SIG-M5 (cell line): Measurements from ENCODE around the gene PIM1.
"Not testable (repeated sequence)": the region's sequence is repeated elsewhere in the genome, so short reads cannot be mapped to it uniquely, and the experiment has no call there.

Source experiments
- DNase-seq: peaks from one replicate; lab custom pipeline; 2025; lab: John Stamatoyannopoulos, UW

Gene PIM1

DNA sequence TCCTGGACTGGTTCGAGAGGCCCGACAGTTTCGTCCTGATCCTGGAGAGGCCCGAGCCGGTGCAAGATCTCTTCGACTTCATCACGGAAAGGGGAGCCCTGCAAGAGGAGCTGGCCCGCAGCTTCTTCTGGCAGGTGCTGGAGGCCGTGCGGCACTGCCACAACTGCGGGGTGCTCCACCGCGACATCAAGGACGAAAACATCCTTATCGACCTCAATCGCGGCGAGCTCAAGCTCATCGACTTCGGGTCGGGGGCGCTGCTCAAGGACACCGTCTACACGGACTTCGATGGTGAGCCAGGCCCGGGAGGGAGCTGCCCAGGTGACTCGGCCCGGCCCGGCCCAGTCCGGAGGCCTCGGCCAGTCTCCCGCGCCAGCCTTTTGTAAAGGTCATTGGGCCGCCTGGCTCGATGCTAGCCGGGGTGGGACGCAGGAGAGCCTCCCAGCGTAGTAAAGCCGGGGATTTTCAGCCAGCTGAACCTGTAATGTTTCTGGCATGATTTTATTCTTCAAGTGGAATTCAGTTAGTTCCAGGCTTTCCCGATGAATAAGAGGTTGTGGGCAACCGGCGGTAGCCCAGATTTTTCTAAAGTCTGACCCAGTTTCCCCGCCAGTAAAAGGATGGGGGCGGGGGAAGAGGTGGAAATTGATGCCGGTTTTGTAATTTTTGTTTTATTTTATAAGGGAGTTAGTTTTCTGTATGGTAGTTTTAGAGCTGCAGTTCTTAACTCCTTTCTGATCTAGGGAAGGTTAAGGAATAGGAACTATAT is 1.4 kb downstream of the PIM1 start:
- no peak for DNase-seq

DNA sequence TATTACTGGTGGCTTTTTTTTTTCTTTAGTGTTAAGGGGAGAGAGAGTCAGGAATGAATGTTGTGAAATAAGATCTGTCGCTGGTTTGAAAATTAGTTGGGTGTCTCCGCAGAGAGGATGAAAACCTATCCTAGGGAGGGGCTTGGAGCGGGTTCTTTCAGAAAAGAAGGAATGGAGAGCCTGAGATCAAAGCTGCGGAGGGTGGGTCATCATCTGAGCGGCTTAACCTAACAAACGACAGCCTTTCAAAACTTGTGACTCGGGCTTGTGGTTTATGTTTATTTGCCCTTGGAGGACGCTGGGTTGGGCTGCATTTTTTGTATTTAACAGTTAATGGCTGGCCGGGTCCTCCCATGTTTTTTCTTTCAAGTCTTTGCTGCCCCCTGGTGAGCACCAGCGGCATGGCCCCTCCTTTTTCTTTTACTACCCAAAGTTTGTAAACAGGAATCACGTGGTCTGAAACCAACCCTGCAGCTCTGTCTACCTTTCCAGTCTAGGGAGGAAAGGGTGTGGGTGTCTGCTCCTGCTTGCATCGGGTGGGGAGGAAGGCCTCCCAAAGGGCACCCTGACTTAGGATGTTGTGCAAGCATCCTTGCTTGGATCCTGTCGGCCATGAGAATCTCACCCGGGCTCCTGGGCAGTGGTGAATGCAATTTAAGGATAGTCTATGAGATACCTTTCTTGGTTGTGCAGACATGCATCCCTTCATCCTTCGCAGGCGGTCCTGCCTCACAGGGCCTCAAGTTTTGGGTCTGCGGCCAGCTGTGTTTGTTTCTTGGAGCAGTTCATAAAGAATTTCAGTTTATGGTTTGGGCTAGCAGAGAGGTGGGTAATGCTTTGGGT is 2.2 kb downstream of the PIM1 start:
- DNase-seq = peak; percentile 42

DNA sequence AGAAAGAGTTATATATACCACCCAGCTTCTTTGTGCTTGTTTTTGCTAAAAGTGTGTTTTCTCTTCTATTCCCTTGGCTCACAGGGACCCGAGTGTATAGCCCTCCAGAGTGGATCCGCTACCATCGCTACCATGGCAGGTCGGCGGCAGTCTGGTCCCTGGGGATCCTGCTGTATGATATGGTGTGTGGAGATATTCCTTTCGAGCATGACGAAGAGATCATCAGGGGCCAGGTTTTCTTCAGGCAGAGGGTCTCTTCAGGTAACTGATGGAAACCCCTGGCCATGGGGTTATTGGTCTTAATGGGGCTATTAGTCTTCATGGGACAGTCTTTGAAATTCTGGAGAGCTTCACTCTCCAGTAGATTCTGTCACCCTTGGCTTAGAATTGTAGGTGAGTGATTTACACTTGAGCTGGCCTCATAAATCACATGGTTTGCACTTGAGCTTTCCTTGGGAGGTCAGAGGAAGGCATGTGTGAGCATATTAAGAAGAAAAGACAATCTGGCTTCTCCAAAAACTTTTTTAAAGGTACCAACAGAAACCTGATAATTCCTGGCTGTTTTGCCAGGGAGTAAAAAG is 3.0 kb downstream of the PIM1 start:
- no peak for DNase-seq

DNA sequence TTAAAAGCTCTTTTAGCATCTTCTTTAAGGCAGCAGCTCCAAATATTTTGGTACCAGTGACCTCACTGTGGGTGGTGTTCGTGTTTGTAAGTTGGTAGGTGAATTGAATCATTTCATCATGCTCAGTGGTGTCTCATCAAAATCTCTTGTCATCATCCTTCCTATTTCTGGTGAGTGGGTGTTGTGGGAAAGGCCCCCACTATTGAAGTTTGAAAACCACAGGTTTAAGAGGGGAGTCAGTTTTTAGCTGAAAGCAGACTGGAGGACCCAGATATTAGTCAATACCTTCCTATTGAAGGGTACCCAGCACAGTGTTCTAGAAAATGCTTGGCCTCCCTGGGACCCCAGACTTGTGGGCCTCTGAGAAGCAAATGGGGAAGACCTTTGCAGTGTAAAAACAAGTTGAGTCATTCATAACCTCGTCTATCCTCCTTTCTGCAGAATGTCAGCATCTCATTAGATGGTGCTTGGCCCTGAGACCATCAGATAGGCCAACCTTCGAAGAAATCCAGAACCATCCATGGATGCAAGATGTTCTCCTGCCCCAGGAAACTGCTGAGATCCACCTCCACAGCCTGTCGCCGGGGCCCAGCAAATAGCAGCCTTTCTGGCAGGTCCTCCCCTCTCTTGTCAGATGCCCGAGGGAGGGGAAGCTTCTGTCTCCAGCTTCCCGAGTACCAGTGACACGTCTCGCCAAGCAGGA is 3.7 kb downstream of the PIM1 start:
- DNase-seq = no peak

DNA sequence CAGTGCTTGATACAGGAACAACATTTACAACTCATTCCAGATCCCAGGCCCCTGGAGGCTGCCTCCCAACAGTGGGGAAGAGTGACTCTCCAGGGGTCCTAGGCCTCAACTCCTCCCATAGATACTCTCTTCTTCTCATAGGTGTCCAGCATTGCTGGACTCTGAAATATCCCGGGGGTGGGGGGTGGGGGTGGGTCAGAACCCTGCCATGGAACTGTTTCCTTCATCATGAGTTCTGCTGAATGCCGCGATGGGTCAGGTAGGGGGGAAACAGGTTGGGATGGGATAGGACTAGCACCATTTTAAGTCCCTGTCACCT is 4.2 kb downstream of the PIM1 start:
- DNase-seq = no peak

DNA sequence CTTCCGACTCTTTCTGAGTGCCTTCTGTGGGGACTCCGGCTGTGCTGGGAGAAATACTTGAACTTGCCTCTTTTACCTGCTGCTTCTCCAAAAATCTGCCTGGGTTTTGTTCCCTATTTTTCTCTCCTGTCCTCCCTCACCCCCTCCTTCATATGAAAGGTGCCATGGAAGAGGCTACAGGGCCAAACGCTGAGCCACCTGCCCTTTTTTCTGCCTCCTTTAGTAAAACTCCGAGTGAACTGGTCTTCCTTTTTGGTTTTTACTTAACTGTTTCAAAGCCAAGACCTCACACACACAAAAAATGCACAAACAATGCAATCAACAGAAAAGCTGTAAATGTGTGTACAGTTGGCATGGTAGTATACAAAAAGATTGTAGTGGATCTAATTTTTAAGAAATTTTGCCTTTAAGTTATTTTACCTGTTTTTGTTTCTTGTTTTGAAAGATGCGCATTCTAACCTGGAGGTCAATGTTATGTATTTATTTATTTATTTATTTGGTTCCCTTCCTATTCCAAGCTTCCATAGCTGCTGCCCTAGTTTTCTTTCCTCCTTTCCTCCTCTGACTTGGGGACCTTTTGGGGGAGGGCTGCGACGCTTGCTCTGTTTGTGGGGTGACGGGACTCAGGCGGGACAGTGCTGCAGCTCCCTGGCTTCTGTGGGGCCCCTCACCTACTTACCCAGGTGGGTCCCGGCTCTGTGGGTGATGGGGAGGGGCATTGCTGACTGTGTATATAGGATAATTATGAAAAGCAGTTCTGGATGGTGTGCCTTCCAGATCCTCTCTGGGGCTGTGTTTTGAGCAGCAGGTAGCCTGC is 4.8 kb downstream of the PIM1 start:
- DNase-seq = no peak

DNA sequence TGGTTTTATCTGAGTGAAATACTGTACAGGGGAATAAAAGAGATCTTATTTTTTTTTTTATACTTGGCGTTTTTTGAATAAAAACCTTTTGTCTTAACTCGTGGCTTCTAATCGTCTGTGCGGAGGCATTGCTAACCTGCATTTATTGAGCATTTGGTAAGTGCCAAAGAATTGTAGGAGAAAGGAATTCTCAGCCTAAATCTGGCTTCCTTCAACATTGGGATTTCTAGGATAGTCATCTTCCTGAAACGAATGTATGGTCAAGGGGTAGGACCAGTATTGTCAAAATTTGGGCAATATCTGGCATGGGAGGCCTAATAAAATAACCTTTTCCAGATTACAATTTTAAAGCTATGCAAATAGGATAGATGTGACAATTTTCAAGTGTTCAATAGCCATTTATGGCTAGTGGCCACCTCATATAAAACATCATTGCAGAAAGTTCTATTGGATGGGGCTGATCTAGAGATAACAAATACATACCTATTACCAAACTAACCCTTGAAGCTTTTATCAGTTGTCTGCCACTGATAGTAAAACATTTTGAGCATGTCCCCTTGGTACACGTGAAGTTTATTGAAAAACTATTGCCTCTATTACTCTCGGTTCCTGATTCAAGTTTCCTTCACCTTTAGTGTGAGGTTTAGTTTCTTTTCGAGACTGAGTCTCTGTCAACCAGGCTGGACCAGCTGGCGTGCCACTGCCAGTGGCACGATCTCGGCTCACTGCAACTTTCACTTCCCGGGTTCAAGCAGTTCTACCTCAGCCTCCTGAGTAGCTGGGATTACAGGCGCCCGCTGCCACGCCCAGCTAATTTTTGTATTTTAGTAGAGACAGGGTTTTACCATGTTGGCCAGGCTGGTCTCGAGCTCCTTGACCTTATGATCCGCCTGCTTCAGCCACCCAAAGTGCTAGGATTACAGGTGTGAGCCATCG is 5.6 kb downstream of the PIM1 start:
- DNase-seq = no peak

DNA sequence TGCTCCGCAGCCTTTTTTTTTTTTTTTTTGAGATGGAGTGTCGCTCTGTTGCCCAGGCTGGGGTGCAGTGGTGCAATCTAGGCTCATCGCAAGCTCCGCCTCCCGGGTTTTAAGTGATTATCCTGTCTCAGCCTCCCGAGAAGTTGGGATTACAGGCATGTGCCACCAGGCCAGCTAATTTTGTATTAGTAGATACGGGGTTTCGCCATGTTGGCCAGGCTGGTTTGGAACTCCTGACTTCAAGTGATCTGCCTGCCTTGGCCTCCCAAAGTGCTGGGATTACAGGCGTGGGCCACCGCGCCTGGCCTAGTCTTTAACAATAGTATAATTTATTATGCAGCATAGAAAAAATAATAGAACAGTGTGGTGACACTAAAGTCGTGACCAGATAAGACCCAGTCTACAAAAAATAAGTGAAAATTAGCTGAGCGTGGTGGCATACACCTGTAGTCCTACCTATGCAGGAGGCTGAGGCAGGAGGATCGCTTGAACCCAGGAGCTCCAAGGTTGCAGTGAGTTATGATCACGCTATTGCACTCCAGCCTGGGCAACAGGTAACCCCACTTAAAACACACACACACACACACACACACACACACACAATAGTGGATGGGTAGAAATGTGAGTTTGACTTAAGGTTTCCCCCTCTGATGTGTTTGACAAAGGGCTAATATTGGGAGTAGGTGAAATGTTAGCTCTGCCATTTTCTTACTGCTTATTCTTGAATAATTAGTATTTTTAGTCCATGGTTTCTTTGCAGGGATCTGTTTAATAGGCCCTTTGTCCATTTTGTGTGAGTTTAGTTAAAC is 6.5 kb downstream of the PIM1 start:
- DNase-seq = no peak

DNA sequence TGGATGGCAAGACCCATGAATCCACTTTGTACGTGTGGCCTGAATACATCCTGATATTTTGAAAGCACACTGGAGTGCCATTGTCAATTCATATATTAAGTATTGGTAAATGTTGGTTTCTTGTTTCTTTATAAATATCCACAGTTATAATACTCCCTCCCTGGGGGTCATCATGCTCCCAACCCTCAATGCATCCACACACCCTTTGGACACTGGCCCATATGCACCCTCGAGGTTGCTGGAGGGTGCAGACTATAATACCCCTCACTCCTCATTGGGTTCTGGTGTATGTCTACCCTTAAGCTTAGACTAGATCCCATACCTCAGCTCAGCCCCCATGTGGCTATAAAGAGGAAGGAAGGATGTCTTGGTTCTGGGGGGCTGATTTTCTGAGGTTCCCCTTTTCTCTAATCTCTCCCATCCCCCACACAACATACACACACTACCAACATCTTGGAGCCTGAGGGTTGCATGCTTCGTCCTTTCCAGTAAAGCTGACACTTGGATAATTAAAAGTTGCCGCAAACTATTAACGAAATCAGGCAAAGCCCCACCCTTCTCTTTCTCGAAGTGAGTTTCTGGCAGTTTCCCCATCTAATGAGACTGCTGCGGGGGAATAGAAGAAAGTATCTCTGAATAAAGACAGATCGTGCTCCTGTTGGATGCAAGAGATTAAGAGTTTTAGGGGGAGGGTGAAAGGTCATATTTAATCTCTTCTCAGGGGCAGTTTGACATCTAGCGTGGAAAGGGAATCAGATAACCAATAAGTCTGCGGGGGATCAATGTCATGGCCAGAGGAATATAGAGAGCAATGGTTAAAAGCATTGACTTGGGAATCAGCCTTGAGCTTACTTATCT is 7.4 kb downstream of the PIM1 start:
- peak; percentile 6 for DNase-seq

DNA sequence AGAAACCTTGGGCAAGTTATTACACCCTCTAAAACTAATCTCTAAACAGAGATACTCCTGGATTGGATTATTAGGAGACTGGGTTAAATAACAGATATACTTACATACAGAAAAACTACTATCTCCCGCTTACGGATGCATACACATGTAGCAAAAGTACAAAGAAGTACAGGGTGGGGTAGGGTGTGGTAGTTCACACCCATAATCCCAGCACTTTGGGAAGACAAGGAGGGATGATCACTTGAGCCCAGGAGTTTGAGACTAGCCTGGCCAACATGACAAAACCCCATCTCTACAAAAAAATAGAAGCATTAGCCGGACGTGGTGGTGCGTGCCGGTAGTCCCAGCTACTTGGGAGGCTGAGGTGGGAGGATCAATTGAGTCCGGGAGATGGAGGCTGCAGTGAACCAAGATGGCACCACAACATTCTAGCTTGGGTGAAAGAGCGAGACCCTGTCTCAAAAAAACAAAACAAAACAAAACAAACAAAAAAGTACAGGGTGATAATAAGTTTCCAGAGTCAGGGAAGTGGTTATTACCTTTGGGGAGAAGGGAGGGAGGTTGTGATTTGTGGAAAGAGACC is 8.1 kb downstream of the PIM1 start:
- no peak for DNase-seq

DNA sequence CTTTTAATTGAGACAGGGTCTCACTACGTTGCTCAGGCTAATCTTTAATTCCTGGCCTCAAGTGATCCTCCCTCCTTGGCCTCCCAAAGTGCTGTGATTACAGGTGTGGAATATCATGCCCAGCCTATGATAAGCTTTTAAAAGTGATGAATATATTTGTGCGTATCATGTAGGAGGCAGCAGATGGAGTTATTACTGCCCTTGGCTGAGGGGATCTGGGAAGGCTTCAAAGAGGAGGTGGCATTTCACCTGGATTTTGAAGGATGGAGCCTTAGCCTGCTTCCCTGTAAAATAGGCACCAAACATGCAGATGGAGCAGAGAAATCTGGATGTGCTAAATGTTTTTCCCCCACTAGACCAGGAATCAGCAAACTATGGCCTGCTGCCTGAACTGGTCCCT is 10.1 kb downstream of the PIM1 start:
- no peak for DNase-seq

DNA sequence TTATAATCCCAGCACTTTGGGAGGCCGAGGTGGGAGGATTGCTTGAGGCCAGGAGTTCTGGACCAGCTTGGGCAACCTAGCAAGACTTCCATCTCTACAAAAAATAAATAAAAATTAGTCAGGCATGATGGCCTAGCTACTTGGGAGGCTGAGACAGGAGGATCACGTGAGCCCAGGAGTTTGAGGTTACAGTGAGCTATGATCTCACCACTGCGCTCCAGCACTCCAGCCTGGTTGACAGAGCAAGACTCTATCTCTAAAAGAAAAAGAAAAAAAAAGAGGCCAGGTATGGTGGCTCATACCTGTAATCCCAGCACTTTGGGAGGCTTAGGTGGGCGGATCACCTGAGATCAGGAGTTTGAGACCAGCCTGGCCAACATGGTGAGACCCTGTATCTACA is 10.7 kb downstream of the PIM1 start:
- DNase-seq = not testable (repeated sequence)

DNA sequence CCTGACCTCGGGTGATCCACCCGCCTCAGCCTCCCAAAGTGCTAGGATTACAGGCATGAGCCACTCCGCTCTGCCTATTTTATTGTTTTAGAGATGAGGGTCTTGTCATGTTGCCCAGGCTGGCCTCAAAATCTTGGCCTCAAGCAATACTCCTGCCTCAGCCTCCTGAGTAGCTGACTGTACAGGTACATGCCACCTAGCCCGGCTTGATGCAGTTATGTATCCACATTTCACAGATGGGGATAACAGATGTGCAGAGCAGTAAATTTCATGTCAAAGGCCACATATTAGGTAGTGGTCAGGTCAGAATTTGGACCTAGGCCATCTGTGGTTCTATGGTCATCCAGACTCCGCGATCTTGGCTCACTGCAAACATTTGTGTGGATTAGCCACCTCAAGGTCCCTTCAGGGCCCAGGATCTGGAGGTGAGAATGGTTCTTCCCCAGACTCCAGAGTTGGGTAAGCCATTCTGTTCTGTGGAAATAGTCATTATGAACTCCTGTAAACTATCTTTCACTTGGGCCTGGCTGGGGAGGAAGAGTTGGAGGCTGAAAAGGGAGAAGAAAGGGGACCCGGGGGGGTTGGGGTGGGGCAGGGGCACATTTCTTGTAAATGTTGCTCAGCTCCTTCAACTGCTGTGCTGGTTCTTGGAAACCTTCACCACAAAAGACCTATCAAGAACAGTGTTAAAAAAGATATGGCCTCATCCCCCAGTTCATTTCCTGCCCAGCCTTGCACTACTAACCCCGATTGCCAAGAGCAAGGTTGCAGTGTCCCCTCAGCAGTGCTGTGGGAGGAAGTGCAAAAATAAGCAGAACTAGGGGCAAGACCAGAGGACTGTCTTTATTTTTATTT is 13.0 kb downstream of the PIM1 start:
- DNase-seq = peak; percentile 73

DNA sequence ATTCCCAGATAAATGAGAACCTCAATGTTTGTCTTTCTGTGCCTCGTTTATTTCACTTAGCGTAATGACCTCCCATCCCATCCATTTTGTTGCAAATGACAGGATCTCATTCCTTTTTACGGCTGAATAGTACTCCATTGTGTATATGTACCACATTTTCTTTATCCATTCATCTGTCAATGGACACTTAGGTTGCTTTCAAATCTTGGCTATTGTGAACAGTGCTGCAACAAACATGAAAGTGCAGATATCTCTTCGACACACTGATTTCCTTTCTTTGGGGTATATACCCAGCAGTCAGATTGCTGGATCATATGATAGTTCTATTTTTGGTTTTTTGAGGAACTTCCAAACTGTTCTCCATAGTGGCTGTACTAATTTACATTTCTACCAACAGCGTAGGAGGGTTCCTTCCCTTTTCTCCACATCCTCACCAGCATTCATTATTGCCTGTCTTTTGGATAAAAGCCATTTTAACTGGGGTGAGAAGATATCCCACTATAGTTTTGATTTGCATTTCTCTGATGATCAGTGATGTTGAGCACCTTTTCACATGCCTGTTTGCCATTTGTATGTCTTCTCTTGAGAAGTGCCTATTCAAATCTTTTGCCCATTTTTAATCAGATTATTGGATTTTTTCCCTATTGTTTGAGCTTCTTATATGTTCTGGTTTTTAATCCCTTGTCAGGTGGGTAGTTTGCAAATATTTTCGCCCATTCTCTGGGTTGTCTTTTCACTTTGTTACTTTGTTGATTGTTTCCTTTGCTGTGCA is 16.2 kb downstream of the PIM1 start:
- DNase-seq = not testable (repeated sequence)

DNA sequence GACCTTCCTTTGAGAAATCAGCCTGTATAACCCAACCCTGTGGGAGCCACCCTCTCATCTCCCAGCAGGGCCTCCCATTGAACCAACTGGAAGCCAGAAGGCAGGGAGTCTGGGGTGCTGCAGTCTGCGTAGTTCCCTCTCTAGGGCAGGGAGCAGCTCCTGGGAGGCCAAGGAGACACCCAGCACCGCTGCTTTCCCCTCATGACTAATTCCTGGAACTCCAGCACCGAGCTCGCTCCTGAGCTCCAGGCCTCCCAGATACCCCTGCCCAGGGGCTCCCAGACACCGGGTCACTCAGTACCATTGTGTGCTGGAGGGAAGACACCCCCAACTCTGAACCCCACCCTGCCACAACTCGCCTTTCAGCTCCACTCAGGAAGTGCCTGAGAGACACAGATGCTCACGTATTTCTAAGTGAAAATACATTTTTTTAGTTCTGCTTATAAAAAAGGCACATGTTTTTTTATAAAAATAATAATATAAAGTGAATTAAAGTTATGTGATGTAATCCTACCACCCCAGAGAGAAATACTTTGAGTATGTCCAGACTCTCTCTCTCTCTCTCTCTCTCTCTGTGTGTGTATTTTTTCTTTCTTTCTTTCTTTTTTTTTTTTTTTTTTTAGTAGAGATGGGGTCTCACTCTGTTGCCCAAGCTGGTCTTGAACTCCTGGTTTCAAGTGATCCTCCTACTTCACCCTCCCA is 17.5 kb downstream of the PIM1 start:
- DNase-seq = no peak

DNA sequence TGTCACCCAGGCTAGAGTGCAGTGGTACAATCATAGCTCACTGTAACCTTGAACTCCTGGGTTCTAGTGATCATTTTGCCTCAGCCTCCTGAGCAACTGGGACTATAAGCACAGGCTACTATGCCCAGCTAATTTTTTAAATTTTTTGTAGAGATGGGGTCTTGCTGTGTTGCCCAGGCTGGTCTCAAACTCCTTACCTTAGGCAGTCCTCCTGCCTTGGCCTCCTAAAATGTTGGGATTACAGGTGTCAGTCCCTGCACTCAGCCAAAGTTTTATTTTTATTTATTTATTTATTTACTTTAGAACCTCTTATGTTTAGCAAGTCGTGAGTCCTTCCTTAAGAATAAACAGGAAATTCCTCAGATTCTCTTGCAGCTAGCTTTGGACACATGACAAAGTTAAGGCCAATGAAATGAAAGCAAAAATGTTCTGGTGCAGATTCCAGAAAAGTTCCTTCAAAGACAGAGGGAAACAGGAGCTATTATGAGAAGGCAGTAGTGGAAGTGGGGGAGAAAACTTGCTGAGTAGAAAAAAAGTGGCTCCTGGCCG is 19.1 kb downstream of the PIM1 start:
- DNase-seq = no peak
